ENCODE measurements around the gene NCOR1.

GRCh38 chr17:16061631-16062030 is 153.7 kb downstream of the NCOR1 start:
- TF ChIP-seq CTCF (IDR thresholded peaks at IDR 0.05): no peak
- TF ChIP-seq POLR2A (IDR thresholded peaks at IDR 0.05): no peak
- TF ChIP-seq POLR2AphosphoS5 (IDR thresholded peaks at IDR 0.05): no peak
